K562 (cell line): Measurements from ENCODE around the gene SOCS3. TPM values are rescaled to one million over a fixed set of nuclear protein-coding genes. Genes with fewer than 3 reads are reported as not detected.
A peak's percentile ranks its signal among the peaks of the same experiment; 100 is the strongest.

ENCODE experiments used
- BRD9 ChIP-seq: fragments of 450-650 bp; IDR thresholded peaks from 2 replicates; pipeline ENCODE4 v1.6.1; 2018; ENCODE audit warnings: low read depth; ENCODE audit not compliant: partially characterized antibody
- CEBPB ChIP-seq: fragments of 450-650 bp; IDR thresholded peaks from 2 replicates; pipeline ENCODE4 v1.6.1; 2016; ENCODE audit warnings: missing genetic modification characterization, missing compliant biosample characterization
- CEBPG ChIP-seq, 3 experiments: fragments of 200-800 bp in 1 of 3; sonication (Bioruptor generic) in 1 of 3; sonication (generic) in 1 of 3; formaldehyde crosslinking in 1 of 3; IDR thresholded peaks in 2 of 3; conservative IDR thresholded peaks in 1 of 3; 2 replicates each; pipeline versions ENCODE4 v1.6.1 to v1.8.0; 2016 to 2022; ENCODE audit warnings: missing compliant biosample characterization in 2 of 3, missing genetic modification characterization in 2 of 3, mild to moderate bottlenecking in 1 of 3, missing genetic modification reagents in 1 of 3
- CREB5 ChIP-seq: fragments of 250-450 bp; sonication (Bioruptor Pico); IDR thresholded peaks from 2 replicates; pipeline ENCODE4 v1.5.0; 2020; ENCODE audit warnings: mild to moderate bottlenecking
- FOXO4 ChIP-seq: fragments of 450-650 bp; formaldehyde crosslinking; IDR thresholded peaks from 2 replicates; pipeline ENCODE4 v1.4.0; 2020; ENCODE audit warnings: mild to moderate bottlenecking, moderate library complexity
- GTF2E2 ChIP-seq: fragments of 200-800 bp; sonication (Bioruptor generic); IDR thresholded peaks from 2 replicates; pipeline ENCODE4 v1.6.1; 2016; ENCODE audit warnings: missing genetic modification characterization, missing compliant biosample characterization
- HNRNPLL ChIP-seq: fragments of 200-400 bp; formaldehyde crosslinking; IDR thresholded peaks from 2 replicates; pipeline ENCODE4 v1.6.1; 2017; ENCODE audit warnings: low read length, low read depth, mild to moderate bottlenecking; ENCODE audit not compliant: poor library complexity, severe bottlenecking
- IFI16 ChIP-seq: fragments of 250-450 bp; sonication (Bioruptor Pico); IDR thresholded peaks from 2 replicates; pipeline ENCODE4 v2.1.2; 2022; ENCODE audit warnings: mild to moderate bottlenecking, inconsistent platforms
- MTA1 ChIP-seq: fragments of 450-650 bp; IDR thresholded peaks from 2 replicates; pipeline ENCODE4 v1.6.1; 2017; ENCODE audit warnings: borderline replicate concordance
- PKNOX1 ChIP-seq: fragments of 450-650 bp; IDR thresholded peaks from 2 replicates; pipeline ENCODE4 v1.6.1; 2016
- RBM22 ChIP-seq: fragments of 200-400 bp; formaldehyde crosslinking; IDR thresholded peaks from 2 replicates; pipeline ENCODE4 v1.6.1; 2018; ENCODE audit warnings: low read length, low read depth; ENCODE audit not compliant: poor library complexity, severe bottlenecking
- RCOR1 ChIP-seq, 2 experiments: IDR thresholded peaks; 2 replicates each; pipeline ENCODE4 v1.6.1; 2012; ENCODE audit warnings: low read depth in 2 of 2, low read length in 2 of 2, borderline replicate concordance in 1 of 2, improper control_type of control experiment in 1 of 2
- RNF219 ChIP-seq: fragments of 250-450 bp; sonication (Bioruptor Pico); IDR thresholded peaks from 2 replicates; pipeline ENCODE4 v1.5.0; 2022; ENCODE audit warnings: mild to moderate bottlenecking
- SRSF9 ChIP-seq: fragments of 200-400 bp; formaldehyde crosslinking; IDR thresholded peaks from 2 replicates; pipeline ENCODE4 v1.6.1; 2017; ENCODE audit warnings: low read depth, low read length, borderline replicate concordance
- TSHZ1 ChIP-seq: fragments of 250-450 bp; sonication (Bioruptor Pico); IDR thresholded peaks from 2 replicates; pipeline ENCODE4 v1.4.0; 2020; ENCODE audit warnings: mild to moderate bottlenecking, moderate library complexity
- ZNF75A ChIP-seq: fragments of 450-650 bp; formaldehyde crosslinking; IDR thresholded peaks from 2 replicates; pipeline ENCODE4 v1.4.0; 2020; ENCODE audit warnings: mild to moderate bottlenecking
- polyA plus RNA-seq, 8 experiments: library from polyadenylated mRNA; depleted of rRNA in 4 of 8; stranded (reverse) in 5 of 8; unstranded in 3 of 8; fragments of >200 nt; fragmentation: Nextera tagmentation in 2 of 8; fragmentation: Illumina TruSeq in 1 of 8; extraction: Ambion mirVana in 2 of 8; extraction: Trizol in 1 of 8; gene quantifications; 2 replicates each; pipeline versions ENCODE4 v1.2.1 to v1.2.3, GENCODE V29; 2011 to 2014; ENCODE audit warnings: inconsistent platforms in 1 of 8, missing spikeins in 1 of 8
- total RNA-seq, 7 experiments: library from RNA; depleted of rRNA in 6 of 7; stranded (reverse); fragments of >200 nt in 6 of 7; fragmentation: Illumina TruSeq in 2 of 7; extraction: Trizol in 2 of 7; gene quantifications; 2 replicates each; pipeline versions ENCODE4 v1.2.1 to v1.2.3, GENCODE V29; 2011 to 2021; ENCODE audit warnings: low replicate concordance in 1 of 7

SOCS3 gene
- total and polyA plus RNA-seq, 9 of the 15 experiments (the other 6 are each of a cell fraction or from before 2014, with no cell fraction given) = 0.56 to 38.9 (median 13.7) TPM

GRCh38 chr17:78315355-78316114, 44.3 kb downstream of the SOCS3 start (continued):
- no peak for TF ChIP-seq CEBPG (CRISPR knock-in tag; IDR thresholded peaks at IDR 0.05)
- no peak for TF ChIP-seq CEBPG (tag; conservative IDR thresholded peaks at IDR 0.05 in 1 of 2, IDR thresholded peaks at IDR 0.05 in 1 of 2)
- TF ChIP-seq SRSF9 = no peak
- TF ChIP-seq TSHZ1 (CRISPR knock-in tag) = no peak
- TF ChIP-seq HNRNPLL = no peak
- no peak for TF ChIP-seq CEBPB (tag)
- no peak for TF ChIP-seq IFI16 (CRISPR knock-in tag)
- no peak for TF ChIP-seq GTF2E2 (tag)
- TF ChIP-seq RNF219 = no peak
- no peak for TF ChIP-seq CREB5 (CRISPR knock-in tag)
- TF ChIP-seq MTA1 = peak; percentile 63; the same call in 1 of the 2 replicates
- TF ChIP-seq FOXO4 (CRISPR knock-in tag) = no peak
- TF ChIP-seq RBM22 = no peak
- TF ChIP-seq RCOR1 (IDR thresholded peaks at IDR 0.05; ENCODE audit: borderline replicate concordance in 1 of 2, low read depth in 2 of 2, low read length in 2 of 2) = peak in 1 of 2 experiments; percentile 94; a peak in 2 of 4 replicates
- TF ChIP-seq BRD9 = peak; percentile 65
- TF ChIP-seq PKNOX1 = peak; percentile 71
- TF ChIP-seq ZNF75A (CRISPR knock-in tag) = no peak
